A204.1 (cell line): ENCODE data around the gene OTC.

Experiments
- FAIRE-seq: peaks from 2 replicates; lab custom pipeline; 2012; peaks lifted over from hg19 to GRCh38; lab: Jason Lieb, UNC

OTC gene

DNA sequence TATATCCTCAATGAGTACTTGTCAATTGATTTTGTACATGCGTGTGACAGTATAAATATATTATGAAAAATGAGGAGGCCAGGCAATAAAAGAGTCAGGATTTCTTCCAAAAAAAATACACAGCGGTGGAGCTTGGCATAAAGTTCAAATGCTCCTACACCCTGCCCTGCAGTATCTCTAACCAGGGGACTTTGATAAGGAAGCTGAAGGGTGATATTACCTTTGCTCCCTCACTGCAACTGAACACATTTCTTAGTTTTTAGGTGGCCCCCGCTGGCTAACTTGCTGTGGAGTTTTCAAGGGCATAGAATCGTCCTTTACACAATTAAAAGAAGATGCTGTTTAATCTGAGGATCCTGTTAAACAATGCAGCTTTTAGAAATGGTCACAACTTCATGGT, at the start of gene OTC:
TSS of gene OTC (plus strand) at position 243 of the 400 bp plus-strand sequence. CDS start at position 336, 93 bp downstream.
- no peak for FAIRE-seq

DNA sequence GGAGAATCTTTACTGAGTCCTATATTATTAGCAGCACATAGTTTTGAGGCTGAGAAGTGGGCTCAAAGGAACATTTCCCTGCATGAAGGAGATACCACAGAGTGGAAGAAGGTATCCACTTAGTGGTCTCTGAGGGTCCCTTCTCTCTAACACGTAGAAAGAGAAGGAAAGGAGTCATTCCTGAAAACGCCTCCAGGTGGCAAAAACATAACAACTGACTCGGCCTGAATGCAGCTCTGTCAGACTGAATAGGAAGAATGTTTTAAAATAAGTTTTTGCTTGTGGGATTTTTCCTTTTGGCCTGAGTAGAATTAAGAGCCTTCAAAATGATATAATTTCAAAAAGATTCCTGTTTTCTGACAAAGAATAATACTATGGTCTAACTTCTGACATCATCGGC, 48.4 kb upstream of the OTC start:
- no peak for FAIRE-seq

DNA sequence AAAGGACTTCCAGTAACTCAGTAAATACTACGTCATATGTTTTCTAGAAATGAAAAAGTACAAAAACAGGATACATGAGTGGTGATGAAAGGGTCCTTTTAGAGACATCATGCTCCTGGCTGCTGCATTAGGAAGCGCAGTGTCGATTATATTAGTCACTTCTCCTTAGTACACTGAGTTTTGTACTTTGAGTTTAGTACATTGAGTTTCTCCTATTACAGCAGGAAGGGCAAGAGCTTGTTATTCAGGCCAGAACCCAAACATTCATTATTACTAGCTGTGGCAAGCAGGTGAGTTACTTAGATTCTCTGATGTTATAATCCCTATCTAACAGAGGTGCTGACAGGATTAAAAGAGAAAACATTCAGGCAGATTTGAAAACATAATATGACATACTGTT, 46.4 kb upstream of the OTC start:
- FAIRE-seq: no peak

DNA sequence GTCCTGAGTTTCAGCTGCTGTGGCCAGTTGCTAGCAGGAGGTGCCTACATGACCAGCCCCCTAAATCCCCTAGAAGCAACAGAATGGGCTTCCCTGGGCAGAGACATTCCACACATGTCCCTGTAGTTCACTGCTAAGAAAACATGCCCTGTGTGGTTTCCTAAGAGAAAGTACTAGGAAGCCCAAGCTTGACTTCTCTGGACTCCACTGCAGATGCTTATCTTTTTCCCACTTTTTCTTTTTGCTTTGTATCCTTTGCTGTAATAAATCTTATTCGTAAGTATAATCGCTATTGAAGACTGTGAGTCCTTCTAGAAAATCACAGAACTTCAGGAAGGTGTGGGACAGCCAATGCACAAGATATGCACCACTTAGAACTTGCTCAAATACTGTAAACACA, 40.7 kb upstream of the OTC start:
- no peak for FAIRE-seq

DNA sequence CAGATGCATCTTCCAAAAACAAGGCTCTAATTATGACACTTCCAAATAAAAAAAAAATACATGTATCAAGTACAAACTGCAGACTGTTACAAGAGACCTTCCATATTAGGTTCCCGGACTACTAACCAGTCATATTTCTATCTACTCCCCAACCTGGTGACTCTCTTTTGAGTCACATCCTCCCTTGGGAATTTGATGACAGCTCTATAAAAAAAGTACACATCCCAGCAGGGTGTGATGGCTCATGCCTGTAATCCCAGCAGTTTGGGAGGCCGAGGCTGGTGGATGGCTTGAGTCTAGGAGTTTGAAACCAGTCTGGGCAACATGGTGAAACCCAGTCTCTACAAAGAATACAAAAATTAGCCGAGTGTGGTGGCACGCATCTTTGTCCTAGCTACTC, 40.0 kb upstream of the OTC start:
- no peak for FAIRE-seq

DNA sequence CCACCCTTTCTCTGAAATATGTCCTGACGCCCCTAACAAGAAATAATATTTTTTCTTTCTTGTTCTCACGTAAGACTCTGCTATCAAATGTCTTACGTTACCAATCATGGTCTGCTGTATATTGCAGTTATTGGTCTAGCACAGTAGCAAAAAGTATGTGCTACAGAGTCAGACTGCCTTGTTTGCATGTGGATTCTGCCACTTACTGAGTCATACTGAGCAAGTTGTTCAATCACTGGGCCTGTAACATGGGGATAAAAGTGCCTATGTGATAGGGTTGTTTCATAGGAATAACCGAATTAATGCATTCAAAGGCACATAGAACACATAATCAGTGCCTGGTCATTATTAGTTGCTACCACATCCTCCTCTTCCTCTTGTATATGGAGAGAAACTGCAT, 39.2 kb upstream of the OTC start:
- FAIRE-seq: no peak

DNA sequence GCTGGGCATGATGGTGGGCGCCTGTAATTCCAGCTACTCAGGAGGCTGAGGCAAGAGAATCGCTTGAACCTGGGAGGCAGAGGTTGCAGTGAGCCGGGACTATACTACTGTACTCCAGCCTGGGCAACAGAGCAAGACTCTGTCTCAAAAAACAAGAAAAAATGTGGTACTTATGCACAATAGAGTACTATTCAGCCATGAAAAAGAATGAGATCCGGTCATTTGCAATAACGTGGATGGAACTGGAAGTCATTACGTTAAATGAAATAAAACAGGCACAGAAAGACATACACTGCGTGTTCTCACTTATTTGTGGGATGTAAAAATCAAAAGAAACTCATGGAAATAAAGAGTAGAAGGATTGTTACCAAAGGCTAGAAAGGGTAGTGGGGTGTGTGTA, 37.2 kb upstream of the OTC start:
- no peak for FAIRE-seq

DNA sequence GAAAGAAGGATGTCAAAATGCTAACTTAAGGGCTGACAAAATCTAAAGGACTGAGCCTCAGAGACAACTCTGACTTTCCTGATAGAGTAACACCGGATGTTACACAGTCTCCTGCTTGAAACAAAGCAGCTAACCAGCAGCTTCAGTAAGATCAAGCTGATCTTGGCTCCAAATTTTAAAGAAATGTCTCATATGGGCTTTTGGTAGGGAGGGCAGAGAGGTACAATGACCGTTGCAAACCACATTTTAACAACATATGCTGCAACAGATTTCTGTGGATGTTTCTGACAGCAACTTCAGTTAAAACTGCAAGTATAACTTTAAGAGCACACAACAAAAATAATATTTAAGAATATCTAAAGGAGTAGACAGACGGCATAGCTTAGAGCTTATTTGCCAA, 34.2 kb upstream of the OTC start:
- no peak for FAIRE-seq

DNA sequence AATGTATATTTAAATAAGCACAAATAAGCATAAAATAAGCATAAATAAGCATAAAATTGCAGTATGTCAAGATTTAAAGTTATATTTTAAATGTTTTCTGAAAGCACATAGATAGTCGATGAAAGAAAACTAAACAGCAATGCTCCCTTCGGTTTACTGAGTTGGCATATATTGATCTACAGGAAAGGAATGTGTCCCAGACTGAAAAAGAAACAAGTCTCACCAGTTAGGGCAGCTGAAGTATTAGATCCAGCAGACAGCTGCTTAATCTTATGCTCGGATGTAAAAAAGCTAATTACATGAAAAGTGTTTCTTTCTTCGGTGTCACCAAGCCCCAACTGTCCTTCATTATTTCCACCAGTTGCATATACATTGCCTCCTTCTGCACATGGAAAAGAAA, 33.8 kb upstream of the OTC start:
- no peak for FAIRE-seq

DNA sequence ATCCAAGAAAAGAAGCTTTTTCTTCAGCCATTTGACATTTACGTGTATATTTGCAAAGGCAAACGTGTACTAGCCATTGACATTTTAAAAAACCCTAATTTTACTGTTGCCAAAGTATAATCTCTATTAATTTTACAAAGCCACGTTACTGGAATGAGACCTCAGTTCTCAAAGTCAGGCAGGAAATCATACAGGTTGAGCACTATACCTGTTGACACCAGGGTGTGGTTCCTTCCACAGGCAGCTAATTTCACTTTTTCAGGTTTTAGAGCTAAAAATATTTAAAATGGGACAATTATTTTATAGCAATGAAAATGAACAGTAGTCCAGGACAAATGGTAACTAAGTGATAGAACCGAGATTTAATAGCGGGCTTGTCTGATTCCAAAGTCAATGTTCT, 31.6 kb upstream of the OTC start:
- FAIRE-seq: no peak

DNA sequence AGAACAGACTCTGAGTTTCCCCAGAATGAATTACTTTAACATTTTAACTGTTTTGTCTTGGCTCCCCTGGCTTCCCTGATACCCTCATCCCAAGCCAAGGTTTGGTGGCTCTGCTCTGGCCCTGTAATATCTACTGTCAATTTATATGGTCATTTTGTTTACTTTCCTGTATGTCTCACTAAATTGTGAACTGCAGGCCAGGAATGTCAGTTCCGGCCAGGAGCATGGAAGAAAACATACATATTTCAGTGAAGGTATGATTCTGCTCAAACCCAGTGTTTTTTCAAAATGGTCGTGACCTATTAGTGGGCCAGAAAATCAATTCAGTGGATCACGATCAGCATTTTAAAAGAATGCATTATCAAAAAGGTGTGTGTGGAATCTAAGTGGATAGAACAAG, 26.3 kb upstream of the OTC start:
- no peak for FAIRE-seq

DNA sequence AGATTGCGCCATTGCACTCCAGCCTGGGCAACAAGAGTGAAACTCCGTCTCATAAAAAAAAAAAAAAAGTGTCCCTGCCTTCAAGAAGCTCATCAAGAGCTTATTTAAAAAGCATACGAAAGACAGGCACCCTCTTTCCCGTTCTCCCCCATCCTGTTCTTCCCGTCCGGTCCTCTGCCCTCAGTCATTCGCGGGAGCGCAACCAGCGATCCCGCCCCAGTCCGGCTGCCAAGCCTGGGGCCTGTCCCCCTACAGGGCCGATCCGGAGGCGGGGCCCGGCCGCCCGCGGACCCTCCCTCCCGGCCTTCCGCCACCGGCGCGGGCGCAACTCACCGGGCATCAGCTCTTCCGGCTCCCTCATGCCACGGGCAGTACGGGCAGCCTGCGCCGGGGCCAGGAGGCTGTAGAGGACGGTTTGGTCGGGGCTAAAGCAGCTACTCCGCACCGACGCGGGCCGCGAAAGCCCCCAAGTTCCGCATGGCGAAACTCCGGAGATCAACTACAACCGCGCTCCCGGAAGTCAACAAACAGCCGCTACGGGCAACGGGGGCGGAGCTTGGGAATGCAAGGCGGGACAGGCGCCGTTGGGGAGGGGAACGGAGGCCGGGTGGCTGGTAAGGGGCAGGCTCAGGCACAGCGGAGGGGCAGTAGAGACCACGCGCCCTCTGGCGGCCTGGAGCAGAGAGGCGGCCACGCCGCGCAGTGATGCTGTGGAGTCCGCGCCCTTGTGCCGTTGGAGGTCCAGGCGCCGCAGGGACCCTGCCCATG, 25.2 kb upstream of the OTC start, which contains the start of gene RPGR:
TSS of gene RPGR (minus strand) at position 503 of the 768 bp plus-strand sequence. CDS start at position 361, 142 bp downstream.
- no peak for FAIRE-seq

DNA sequence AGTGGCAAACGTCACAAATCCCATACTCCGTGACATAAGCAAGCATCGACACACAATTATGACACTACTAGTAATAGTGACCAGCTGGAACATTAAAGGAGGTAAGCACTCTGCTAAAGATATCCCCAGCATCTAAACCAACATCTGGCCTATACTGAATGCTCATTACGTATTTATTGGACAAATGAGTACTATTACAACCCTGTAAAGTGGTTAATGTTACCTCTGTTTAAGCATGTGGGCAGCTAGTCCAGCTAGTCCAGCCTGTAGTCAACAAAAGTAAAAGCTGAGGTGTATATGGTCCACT, 24.7 kb upstream of the OTC start:
- no peak for FAIRE-seq

DNA sequence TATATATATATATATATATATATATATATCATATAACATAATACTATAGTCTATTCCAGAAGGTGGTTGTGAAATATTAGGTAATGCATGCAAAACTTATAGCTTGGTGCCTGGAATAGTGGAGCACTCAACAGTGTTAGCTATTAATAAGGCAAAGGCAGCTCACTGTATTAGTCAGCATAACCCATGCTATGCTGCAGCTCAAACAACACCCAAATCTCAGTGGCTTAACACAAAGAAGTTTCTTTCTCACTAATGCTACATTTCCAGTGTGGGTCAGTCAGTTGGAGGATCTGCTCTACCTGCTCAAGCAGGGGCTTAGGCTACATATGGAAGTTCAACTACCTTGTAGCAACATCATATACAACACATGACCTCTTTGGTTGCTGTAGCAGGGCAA, 19.9 kb upstream of the OTC start:
- FAIRE-seq: no peak

DNA sequence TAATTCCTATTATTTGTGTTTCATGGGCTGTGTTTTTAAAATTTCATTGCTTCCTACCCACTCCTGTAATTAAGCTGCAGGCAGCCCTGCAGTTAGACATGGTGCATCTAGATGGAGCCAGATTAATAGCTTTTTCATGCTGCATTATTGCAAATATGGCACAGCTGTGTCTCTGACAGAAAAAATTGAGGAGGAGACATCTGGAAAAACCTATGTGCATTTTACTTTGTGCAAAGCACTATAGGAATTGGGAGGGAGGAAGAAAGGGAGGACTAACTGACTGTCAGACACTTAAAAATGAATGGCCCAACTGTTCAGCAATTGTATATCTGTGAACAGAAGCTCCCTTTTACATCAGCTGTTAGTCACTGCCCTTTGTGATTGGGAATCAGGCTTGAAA, 17.0 kb upstream of the OTC start:
- FAIRE-seq: no peak

DNA sequence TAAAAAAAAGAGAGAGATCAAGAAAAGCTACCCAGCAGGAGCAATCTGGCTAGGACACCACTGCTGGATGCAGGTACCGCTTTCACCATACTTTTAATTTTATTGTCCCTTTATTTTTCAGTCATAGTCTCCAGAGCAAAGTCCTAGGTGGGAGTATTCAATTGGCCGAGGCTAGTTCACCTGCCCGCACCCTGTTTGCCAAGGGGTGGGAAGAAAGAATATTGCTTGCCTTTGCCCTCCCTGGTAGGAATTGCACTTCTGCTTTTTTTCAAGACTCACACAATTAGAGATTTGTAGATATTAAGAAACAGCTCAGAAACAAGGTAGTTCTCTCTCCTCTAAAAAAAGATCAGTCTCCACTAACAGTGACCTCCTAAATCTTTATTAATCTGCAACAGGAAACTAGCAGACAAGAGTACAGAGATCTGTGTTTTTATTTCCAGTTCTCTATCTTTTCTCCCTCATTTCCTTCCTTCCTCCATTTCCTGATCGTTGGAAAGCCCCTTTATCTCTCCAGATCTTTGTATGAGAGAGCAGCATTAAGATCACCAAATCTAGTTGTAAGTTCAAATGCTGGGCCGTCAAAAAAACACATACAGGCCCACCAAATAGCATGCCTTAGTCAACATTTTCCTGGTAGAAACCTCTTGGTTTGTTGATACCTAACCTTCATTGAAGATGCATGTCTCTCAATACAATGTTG, 15.7 kb upstream of the OTC start:
- FAIRE-seq: no peak

DNA sequence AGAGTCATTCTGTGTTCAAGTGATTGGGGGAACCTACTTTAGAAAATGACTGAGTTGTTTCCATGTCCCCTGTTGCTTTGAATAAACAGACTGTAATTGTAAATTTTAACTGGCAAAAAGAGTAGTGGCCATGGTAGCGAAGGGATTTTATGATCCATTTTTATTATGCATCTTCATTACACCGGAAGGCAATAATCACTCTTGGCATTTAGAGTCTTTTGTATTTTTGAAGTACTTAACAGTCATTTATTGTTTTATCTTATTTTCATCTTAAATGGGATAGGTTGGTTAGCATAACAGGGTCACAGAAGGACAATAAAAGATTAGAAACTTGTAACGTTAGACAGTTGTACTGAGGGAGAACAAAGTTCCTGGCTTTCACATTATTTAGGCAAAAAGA, 11.0 kb upstream of the OTC start:
- no peak for FAIRE-seq

DNA sequence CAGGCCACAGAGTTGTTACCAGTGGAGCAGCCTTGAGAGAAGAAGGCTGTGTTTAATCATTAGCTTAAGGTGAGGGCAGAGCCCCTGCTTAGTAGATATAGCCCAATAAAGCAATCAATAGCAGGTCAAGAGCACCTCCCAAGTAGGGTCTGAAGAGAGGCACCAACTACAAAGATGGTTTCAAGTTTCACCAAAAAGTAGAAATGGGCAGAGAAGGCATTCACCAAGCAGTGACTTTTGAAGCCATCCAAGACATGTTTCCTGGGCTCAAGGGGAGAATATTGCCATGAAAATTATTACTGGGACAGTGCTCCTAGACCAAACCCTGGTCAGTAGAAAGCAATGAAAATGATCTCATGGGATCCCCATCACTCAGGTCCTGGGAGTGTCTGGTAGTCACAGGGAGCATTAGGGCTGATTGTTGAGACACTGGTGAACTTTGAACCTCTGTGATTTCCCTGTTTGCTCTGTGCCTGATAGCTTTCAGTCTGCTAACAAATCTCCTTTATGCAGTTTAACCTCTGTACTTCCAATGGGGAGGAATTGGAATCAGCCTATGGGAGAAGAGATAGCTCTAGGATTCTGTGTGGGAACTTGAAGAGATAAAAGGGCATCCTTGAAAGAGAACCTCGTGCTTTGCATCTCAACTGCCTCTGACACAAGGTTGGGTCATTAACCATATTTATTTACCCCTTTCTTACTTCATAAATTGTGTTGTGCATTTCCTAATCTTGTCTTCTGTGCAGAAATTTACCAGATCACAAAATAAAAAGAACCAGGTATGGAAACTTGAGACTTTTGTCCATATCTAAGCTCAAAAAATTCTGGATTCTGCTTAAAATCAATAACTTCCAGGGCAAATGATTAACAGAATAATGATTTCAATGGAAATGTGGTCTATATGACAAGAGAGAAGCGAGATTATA, 9.3 kb upstream of the OTC start:
- no peak for FAIRE-seq

DNA sequence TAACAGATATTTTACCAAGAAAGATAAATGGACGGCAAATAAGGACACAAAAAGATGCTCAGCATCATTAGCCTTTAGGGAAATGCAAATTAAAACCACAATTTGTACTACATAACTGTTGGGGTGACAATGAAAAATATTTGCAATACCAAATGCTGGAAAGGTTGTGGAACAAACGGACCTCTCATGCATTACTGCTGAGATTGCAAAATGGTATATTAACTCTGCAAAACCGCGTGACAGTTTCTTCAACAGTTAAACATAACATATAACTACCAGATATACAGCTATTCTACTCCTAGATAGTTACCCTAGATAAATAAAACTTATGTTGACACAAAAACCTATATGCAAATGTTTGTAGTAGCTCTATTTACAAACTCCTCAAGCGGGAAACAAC, 6.3 kb upstream of the OTC start:
- no peak for FAIRE-seq

DNA sequence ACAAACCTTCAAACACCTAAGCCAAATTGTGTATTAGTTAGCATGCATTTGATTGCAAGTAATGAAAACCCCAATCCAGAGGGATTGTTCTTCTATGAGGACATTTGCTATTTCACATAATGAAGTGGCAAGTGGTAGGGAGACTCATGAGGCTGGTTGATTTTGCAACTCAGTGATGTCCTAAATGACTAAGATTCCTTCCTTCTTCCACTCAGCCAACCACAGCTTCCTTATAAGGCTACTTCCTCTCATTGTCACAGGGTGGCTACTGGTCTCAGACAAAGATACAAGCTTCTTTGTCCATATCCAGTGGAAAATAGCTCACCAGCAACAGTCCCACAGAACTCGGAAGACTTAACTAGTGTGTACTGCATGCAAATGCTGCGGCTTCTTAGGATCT, 5.3 kb upstream of the OTC start:
- FAIRE-seq: no peak

DNA sequence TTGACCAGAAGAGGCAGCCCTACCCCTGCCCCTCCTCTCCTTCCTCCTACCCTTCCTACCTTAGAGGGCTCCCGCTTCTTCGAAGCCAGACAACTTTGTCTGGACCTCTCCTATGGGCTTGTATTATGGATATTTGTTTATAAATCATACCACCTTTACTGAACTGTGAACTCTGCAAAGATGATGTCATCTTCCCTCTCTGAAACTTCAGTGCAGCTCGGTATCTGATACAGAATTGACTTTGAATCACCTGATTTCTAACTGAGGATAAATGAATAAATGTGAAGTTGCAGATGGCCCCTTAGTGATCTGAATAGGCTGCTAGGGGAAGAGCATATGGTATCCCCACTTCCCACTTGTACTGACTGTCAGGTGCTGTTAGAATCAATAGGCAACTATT, 1.1 kb upstream of the OTC start:
- no peak for FAIRE-seq

DNA sequence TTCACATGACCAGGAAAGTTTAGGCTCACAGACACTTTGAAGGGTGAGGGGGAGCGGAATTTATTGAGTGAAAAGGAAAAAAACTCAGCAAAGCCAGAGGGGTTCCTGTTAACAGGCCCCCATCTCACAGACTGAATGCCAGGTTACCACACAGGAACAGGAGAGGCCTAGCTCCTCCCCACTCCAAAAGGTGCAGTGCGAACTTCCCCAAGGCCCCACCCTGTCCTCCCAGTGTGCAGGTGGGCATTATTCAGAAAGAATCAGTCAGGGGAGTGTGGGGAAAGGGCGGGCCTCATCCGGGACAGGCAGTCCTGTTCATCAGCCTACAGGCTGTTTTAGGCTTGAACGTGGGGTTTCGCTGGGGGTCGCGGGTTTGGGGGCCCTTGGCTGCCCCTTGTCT, 4.0 kb downstream of the OTC start:
- FAIRE-seq: no peak
